WTC11 (cell line): ENCODE results near the gene TTC28. TPM values are rescaled to one million over a fixed set of nuclear protein-coding genes. Genes with fewer than 3 reads are reported as not detected.

Experiments used
- ATAC-seq: fragments of 200-7000 bp; cut with Tn5 transposase; 2 replicates; pipeline ENCODE4 v1.10.0; 2021; ENCODE audit warnings: mild to moderate bottlenecking, moderate library complexity
- CTCF ChIA-PET: fragments of 300-600 bp; sonication (Branson Sonifier 250); formaldehyde crosslinking; loops from one replicate; lab custom pipeline; 2021; ENCODE audit warnings: antibody characterized with exemption; lab: Charles Lee
- POLR2A ChIA-PET: fragments of 350-600 bp; sonication (Branson Sonifier 250); formaldehyde crosslinking; loops from one replicate; lab custom pipeline; 2021; ENCODE audit warnings: antibody characterized with exemption; lab: Charles Lee
- DNase-seq: peaks from one replicate; pipeline ENCODE4 v3.0.0; 2021; ENCODE audit warnings: low spot score
- H3K27ac Mint-ChIP-seq: 2 replicates; pipeline ENCODE4 v1.8.0; 2021; ENCODE audit warnings: mixed read lengths
- H3K27me3 Mint-ChIP-seq: 2 replicates; pipeline ENCODE4 v1.8.0; 2021; ENCODE audit warnings: low read depth, mild to moderate bottlenecking, moderate library complexity, mixed read lengths
- H3K36me3 Mint-ChIP-seq: 2 replicates; pipeline ENCODE4 v1.8.0; 2021; ENCODE audit warnings: mixed read lengths
- H3K4me1 Mint-ChIP-seq: 2 replicates; pipeline ENCODE4 v1.8.0; 2022; ENCODE audit warnings: mixed read lengths
- H3K4me3 Mint-ChIP-seq: 2 replicates; pipeline ENCODE4 v1.8.0; 2021; ENCODE audit warnings: mild to moderate bottlenecking, moderate library complexity, mixed read lengths
- H3K9me3 Mint-ChIP-seq: 2 replicates; pipeline ENCODE4 v1.8.0; 2021; ENCODE audit warnings: mixed read lengths
- CBFB ChIP-seq: sonication (generic); formaldehyde crosslinking; IDR thresholded peaks from 2 replicates; pipeline ENCODE4 v1.8.1; 2022; ENCODE audit warnings: mild to moderate bottlenecking, low read depth, missing genetic modification reagents
- CREB1 ChIP-seq: sonication (generic); formaldehyde crosslinking; IDR thresholded peaks from 2 replicates; pipeline ENCODE4 v1.8.0; 2023; ENCODE audit warnings: mild to moderate bottlenecking, missing genetic modification reagents
- IRF2 ChIP-seq: sonication (generic); formaldehyde crosslinking; IDR thresholded peaks from 2 replicates; pipeline ENCODE4 v1.8.0; 2022; ENCODE audit warnings: low read depth, missing genetic modification reagents, borderline replicate concordance
- KAT7 ChIP-seq: sonication (generic); formaldehyde crosslinking; IDR thresholded peaks from 2 replicates; pipeline ENCODE4 v1.8.1; 2023; ENCODE audit warnings: missing genetic modification reagents, mild to moderate bottlenecking, borderline replicate concordance
- MYBL2 ChIP-seq: sonication (generic); formaldehyde crosslinking; IDR thresholded peaks from 2 replicates; pipeline ENCODE4 v1.8.1; 2023; ENCODE audit warnings: mild to moderate bottlenecking, moderate library complexity, missing genetic modification reagents
- NFE2L1 ChIP-seq: sonication (generic); formaldehyde crosslinking; IDR thresholded peaks from 2 replicates; pipeline ENCODE4 v1.8.1; 2023; ENCODE audit warnings: missing genetic modification reagents
- NFYB ChIP-seq: sonication (generic); formaldehyde crosslinking; conservative IDR thresholded peaks from 2 replicates; pipeline ENCODE4 v1.8.0; 2022; ENCODE audit warnings: low read depth, missing genetic modification reagents
- PRRX2 ChIP-seq: fragments of 250-450 bp; sonication (Bioruptor Pico); IDR thresholded peaks from 2 replicates; pipeline ENCODE4 v1.8.0; 2021; ENCODE audit warnings: mild to moderate bottlenecking
- SMAD3 ChIP-seq: sonication (generic); formaldehyde crosslinking; IDR thresholded peaks from 2 replicates; pipeline ENCODE4 v1.8.0; 2022; ENCODE audit warnings: missing genetic modification reagents, mild to moderate bottlenecking, borderline replicate concordance
- ZNF121 ChIP-seq: sonication (generic); formaldehyde crosslinking; IDR thresholded peaks from 2 replicates; pipeline ENCODE4 v1.8.0; 2023; ENCODE audit warnings: missing genetic modification reagents
- total RNA-seq: library from RNA; stranded (reverse); gene quantifications from 3 replicates; pipeline ENCODE4 v1.2.3, GENCODE V29; 2021
- TF ChIP-seq, protein P1 (sequence below): sonication (generic); formaldehyde crosslinking; IDR thresholded peaks from 2 replicates; pipeline ENCODE4 v1.8.1; 2022; ENCODE audit warnings: mild to moderate bottlenecking, missing genetic modification reagents, moderate library complexity, borderline replicate concordance
- TF ChIP-seq, protein P2 (sequence below): sonication (generic); formaldehyde crosslinking; IDR thresholded peaks from 2 replicates; pipeline ENCODE4 v1.8.0; 2022; ENCODE audit warnings: missing genetic modification reagents
- TF ChIP-seq, protein P3 (sequence below): sonication (generic); formaldehyde crosslinking; IDR thresholded peaks from 2 replicates; pipeline ENCODE4 v1.8.0; 2022; ENCODE audit warnings: mild to moderate bottlenecking, missing genetic modification reagents
- TF ChIP-seq, protein P4 (sequence below): sonication (generic); formaldehyde crosslinking; IDR thresholded peaks from 2 replicates; pipeline ENCODE4 v1.8.1; 2023; ENCODE audit warnings: mild to moderate bottlenecking, missing genetic modification reagents
- TF ChIP-seq, protein P5 (sequence below): sonication (generic); formaldehyde crosslinking; IDR thresholded peaks from 2 replicates; pipeline ENCODE4 v1.8.0; 2022; ENCODE audit warnings: mild to moderate bottlenecking, missing genetic modification reagents

Gene TTC28
- total RNA-seq, 1 experiment from 2014 or later, result 13.0 TPM

DNA sequence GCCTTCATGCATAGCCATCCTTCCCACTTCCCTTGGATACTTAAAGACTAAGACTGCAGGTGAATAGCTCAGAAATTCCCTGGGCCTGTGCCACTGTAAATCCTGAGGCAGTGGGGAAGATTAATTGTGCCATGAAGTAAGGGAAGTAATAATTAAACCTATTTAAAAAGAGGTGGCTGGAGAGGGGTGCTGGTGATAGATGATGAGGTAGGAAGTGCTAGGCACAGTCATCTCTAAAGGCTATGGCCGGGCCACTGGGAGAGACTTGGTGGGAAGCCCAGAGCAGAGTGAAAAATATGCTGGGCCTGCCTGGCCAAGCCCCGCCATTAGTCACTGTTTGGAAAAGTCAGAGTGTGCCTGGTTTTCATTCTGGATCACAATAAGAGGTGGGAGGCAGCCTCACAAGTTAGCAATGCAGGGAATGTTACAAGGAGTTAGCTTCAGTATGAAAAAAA lies 563.4 kb downstream of the TTC28 start:
- Mint-ChIP-seq H3K4me3 (no peak overlapping the region), H3K4me1 (peaks cover 34% of the 10 kb centered on the region), H3K9me3 (no peaks in the 10 kb centered on the region), H3K27ac (no peak overlapping the region), H3K36me3 (no peaks in the 10 kb centered on the region)
- ATAC-seq (no peak; the same call in 1 of the 2 replicates), DNase-seq (no peak)
- CTCF ChIA-PET, result no interaction called here
- POLR2A ChIA-PET, result no interaction called here
- TF ChIP-seq, protein P1, sequence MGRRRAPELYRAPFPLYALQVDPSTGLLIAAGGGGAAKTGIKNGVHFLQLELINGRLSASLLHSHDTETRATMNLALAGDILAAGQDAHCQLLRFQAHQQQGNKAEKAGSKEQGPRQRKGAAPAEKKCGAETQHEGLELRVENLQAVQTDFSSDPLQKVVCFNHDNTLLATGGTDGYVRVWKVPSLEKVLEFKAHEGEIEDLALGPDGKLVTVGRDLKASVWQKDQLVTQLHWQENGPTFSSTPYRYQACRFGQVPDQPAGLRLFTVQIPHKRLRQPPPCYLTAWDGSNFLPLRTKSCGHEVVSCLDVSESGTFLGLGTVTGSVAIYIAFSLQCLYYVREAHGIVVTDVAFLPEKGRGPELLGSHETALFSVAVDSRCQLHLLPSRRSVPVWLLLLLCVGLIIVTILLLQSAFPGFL (CRISPR knock-in tag), result no peak
- TF ChIP-seq ZNF121 (CRISPR knock-in tag) (no peak), SMAD3 (CRISPR knock-in tag) (no peak), KAT7 (CRISPR knock-in tag) (no peak), NFYB (CRISPR knock-in tag) (no peak), IRF2 (CRISPR knock-in tag) (no peak), PRRX2 (CRISPR knock-in tag) (no peak)
- TF ChIP-seq, protein P2, sequence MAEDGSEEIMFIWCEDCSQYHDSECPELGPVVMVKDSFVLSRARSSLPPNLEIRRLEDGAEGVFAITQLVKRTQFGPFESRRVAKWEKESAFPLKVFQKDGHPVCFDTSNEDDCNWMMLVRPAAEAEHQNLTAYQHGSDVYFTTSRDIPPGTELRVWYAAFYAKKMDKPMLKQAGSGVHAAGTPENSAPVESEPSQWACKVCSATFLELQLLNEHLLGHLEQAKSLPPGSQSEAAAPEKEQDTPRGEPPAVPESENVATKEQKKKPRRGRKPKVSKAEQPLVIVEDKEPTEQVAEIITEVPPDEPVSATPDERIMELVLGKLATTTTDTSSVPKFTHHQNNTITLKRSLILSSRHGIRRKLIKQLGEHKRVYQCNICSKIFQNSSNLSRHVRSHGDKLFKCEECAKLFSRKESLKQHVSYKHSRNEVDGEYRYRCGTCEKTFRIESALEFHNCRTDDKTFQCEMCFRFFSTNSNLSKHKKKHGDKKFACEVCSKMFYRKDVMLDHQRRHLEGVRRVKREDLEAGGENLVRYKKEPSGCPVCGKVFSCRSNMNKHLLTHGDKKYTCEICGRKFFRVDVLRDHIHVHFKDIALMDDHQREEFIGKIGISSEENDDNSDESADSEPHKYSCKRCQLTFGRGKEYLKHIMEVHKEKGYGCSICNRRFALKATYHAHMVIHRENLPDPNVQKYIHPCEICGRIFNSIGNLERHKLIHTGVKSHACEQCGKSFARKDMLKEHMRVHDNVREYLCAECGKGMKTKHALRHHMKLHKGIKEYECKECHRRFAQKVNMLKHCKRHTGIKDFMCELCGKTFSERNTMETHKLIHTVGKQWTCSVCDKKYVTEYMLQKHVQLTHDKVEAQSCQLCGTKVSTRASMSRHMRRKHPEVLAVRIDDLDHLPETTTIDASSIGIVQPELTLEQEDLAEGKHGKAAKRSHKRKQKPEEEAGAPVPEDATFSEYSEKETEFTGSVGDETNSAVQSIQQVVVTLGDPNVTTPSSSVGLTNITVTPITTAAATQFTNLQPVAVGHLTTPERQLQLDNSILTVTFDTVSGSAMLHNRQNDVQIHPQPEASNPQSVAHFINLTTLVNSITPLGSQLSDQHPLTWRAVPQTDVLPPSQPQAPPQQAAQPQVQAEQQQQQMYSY (CRISPR knock-in tag), result no peak
- TF ChIP-seq, protein P3, sequence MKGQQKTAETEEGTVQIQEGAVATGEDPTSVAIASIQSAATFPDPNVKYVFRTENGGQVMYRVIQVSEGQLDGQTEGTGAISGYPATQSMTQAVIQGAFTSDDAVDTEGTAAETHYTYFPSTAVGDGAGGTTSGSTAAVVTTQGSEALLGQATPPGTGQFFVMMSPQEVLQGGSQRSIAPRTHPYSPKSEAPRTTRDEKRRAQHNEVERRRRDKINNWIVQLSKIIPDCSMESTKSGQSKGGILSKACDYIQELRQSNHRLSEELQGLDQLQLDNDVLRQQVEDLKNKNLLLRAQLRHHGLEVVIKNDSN (CRISPR knock-in tag), result no peak
- TF ChIP-seq, all 79 proteins: peak for 0
- peaks cover 3% of the 10 kb centered on the region; the same call in 1 of the 2 replicates for H3K27me3 Mint-ChIP-seq

DNA sequence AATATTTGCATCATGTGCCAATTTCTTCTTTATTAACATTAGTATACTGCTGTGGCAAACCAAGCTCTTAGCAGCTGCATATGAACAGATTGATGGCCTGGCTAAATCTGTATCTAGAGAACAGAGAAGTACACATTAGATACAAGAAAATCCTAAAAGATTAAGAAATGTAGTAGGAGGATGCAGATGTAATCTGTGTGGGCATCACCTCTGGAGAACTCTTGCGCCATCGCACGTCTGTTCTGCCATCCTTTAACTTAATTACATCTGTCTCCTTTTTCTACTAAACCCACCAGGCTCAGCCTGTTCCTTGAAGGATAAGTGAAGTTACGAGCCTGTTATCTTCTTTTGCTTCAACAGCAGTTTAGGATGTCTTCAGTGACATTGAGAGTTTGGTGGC lies 564.2 kb downstream of the TTC28 start:
- Mint-ChIP-seq H3K36me3 (no peaks in the 10 kb centered on the region), H3K27me3 (peaks cover 3% of the 10 kb centered on the region; the same call in 1 of the 2 replicates), H3K4me1 (peaks cover 26% of the 10 kb centered on the region), H3K27ac (no peak overlapping the region), H3K4me3 (no peak overlapping the region)
- DNase-seq, result no peak
- POLR2A ChIA-PET, result interaction anchor here (0.6 kb wide), 1 partner anchor 266 kb away, joined by 4 read pairs; no protein-coding TSS in a partner anchor
- TF ChIP-seq NFE2L1 (CRISPR knock-in tag) (no peak), CBFB (CRISPR knock-in tag) (no peak), MYBL2 (no peak), CREB1 (CRISPR knock-in tag) (no peak)
- TF ChIP-seq, protein P4, sequence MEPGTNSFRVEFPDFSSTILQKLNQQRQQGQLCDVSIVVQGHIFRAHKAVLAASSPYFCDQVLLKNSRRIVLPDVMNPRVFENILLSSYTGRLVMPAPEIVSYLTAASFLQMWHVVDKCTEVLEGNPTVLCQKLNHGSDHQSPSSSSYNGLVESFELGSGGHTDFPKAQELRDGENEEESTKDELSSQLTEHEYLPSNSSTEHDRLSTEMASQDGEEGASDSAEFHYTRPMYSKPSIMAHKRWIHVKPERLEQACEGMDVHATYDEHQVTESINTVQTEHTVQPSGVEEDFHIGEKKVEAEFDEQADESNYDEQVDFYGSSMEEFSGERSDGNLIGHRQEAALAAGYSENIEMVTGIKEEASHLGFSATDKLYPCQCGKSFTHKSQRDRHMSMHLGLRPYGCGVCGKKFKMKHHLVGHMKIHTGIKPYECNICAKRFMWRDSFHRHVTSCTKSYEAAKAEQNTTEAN (CRISPR knock-in tag), result no peak
- TF ChIP-seq, protein P5, sequence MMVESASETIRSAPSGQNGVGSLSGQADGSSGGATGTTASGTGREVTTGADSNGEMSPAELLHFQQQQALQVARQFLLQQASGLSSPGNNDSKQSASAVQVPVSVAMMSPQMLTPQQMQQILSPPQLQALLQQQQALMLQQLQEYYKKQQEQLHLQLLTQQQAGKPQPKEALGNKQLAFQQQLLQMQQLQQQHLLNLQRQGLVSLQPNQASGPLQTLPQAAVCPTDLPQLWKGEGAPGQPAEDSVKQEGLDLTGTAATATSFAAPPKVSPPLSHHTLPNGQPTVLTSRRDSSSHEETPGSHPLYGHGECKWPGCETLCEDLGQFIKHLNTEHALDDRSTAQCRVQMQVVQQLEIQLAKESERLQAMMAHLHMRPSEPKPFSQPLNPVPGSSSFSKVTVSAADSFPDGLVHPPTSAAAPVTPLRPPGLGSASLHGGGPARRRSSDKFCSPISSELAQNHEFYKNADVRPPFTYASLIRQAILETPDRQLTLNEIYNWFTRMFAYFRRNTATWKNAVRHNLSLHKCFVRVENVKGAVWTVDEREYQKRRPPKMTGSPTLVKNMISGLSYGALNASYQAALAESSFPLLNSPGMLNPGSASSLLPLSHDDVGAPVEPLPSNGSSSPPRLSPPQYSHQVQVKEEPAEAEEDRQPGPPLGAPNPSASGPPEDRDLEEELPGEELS (CRISPR knock-in tag), result no peak
- TF ChIP-seq, all 79 proteins: peak for 0
- no peak for ATAC-seq
- CTCF ChIA-PET, result no interaction called here
- H3K9me3 Mint-ChIP-seq, result no peaks in the 10 kb centered on the region
